Neuronal stem cell (in vitro differentiated cells): ENCODE results near the gene TRIM71.

Experiments
- DNase-seq: peaks from one replicate; pipeline ENCODE4 v3.0.0-alpha.2; 2013; ENCODE audit warnings: low spot score
- H2AFZ ChIP-seq: one replicate; pipeline ENCODE4 v1.6.1; 2013; ENCODE audit warnings: mild to moderate bottlenecking, low read length, inconsistent platforms
- H2AK5ac ChIP-seq: 2 replicates; pipeline ENCODE4 v1.6.1; 2013; ENCODE audit warnings: low read depth, mild to moderate bottlenecking, inconsistent platforms, low read length, moderate library complexity, mixed read lengths
- H2BK120ac ChIP-seq: 2 replicates; pipeline ENCODE4 v1.6.1; 2013; ENCODE audit warnings: low read depth, mild to moderate bottlenecking, inconsistent platforms, low read length, moderate library complexity, mixed read lengths
- H2BK12ac ChIP-seq: one replicate; pipeline ENCODE4 v1.6.1; 2013; ENCODE audit warnings: low read length, inconsistent platforms
- H2BK15ac ChIP-seq: 2 replicates; pipeline ENCODE4 v1.6.1; 2013; ENCODE audit warnings: mild to moderate bottlenecking, low read length, inconsistent platforms, mixed read lengths
- H2BK5ac ChIP-seq: one replicate; pipeline ENCODE4 v1.6.1; 2013; ENCODE audit warnings: inconsistent platforms, mild to moderate bottlenecking, low read length, moderate library complexity
- H3K14ac ChIP-seq: one replicate; pipeline ENCODE4 v1.6.1; 2013; ENCODE audit warnings: low read length, inconsistent platforms
- H3K18ac ChIP-seq: 2 replicates; pipeline ENCODE4 v1.6.1; 2013; ENCODE audit warnings: low read length, inconsistent platforms
- H3K23ac ChIP-seq: 2 replicates; pipeline ENCODE4 v1.6.1; 2013; ENCODE audit warnings: low read depth, mild to moderate bottlenecking, mixed read lengths, low read length, inconsistent platforms; ENCODE audit not compliant: poor library complexity
- H3K27ac ChIP-seq: replicated peaks from 3 replicates; pipeline ENCODE4 v1.5.1; 2013; ENCODE audit warnings: low read length, inconsistent platforms
- H3K27me3 ChIP-seq, 3 experiments: 2 replicates each; pipeline ENCODE4 v1.6.1; 2013; ENCODE audit warnings: low read length in 3 of 3, mild to moderate bottlenecking in 2 of 3, inconsistent platforms in 1 of 3, low read depth in 1 of 3, mixed read lengths in 1 of 3, moderate library complexity in 1 of 3; ENCODE audit not compliant: control insufficient read depth in 3 of 3, insufficient read depth in 3 of 3
- H3K36me3 ChIP-seq, 2 donors: replicated peaks in 1 of 2; 2 replicates each; pipeline ENCODE4 v1.6.1; 2013; ENCODE audit warnings: low read length in 2 of 2; ENCODE audit not compliant: control insufficient read depth in 2 of 2, insufficient read depth in 2 of 2
- H3K4ac ChIP-seq: 2 replicates; pipeline ENCODE4 v1.6.1; 2013; ENCODE audit warnings: inconsistent platforms, mild to moderate bottlenecking, low read length, moderate library complexity
- H3K4me1 ChIP-seq, 2 donors: 1 replicate in 1 of 2; 2 replicates in 1 of 2; pipeline ENCODE4 v1.6.1; 2013; ENCODE audit warnings: low read length in 2 of 2, low read depth in 1 of 2; ENCODE audit not compliant: control insufficient read depth in 2 of 2, insufficient read depth in 1 of 2
- H3K4me2 ChIP-seq: one replicate; pipeline ENCODE4 v1.6.1; 2013; ENCODE audit warnings: mild to moderate bottlenecking, low read length, inconsistent platforms; ENCODE audit not compliant: insufficient read depth, poor library complexity, severe bottlenecking
- H3K4me3 ChIP-seq, 2 donors: 2 replicates each; pipeline ENCODE4 v1.5.1; 2013; ENCODE audit warnings: low read length in 2 of 2, mild to moderate bottlenecking in 2 of 2, inconsistent platforms in 1 of 2, moderate library complexity in 1 of 2
- H3K79me1 ChIP-seq: one replicate; pipeline ENCODE4 v1.6.1; 2013; ENCODE audit warnings: low read depth, mild to moderate bottlenecking, inconsistent platforms, low read length, moderate library complexity
- H3K9ac ChIP-seq: one replicate; pipeline ENCODE4 v1.6.1; 2013; ENCODE audit warnings: mild to moderate bottlenecking, low read depth, low read length, inconsistent platforms; ENCODE audit not compliant: poor library complexity
- H3K9me3 ChIP-seq, 2 donors: replicated peaks in 1 of 2; 2 replicates each; pipeline versions ENCODE3 to v1.6.1; 2013; ENCODE audit warnings: low read length in 2 of 2, mild to moderate bottlenecking in 2 of 2, inconsistent platforms in 1 of 2, low read depth in 1 of 2, mixed read lengths in 1 of 2, moderate library complexity in 1 of 2; ENCODE audit not compliant: control insufficient read depth in 2 of 2, insufficient read depth in 1 of 2
- H4K8ac ChIP-seq: one replicate; pipeline ENCODE4 v1.6.1; 2013; ENCODE audit warnings: low read depth, mild to moderate bottlenecking, inconsistent platforms, low read length, moderate library complexity
- H4K91ac ChIP-seq: one replicate; pipeline ENCODE4 v1.6.1; 2013; ENCODE audit warnings: low read length, low read depth, mild to moderate bottlenecking, inconsistent platforms; ENCODE audit not compliant: poor library complexity
- WGBS, 2 donors: extraction: QIAGEN DNeasy Blood & Tissue Kit; methylation state at CpG; one replicate each; pipeline ENCODE4 v1.1.7; 2013; ENCODE audit warnings: missing lambda C conversion rate in 2 of 2, mixed read lengths in 1 of 2; ENCODE audit not compliant: insufficient read length in 2 of 2, insufficient replicate concordance in 1 of 2; ENCODE audit errors: extremely low coverage in 2 of 2; 5-methylcytosine and 5-hydroxymethylcytosine counted together

The TRIM71 gene

GRCh38 chr3:32837789-32838188, 20.0 kb downstream of the TRIM71 start:
- no peak overlapping the region for H2AFZ ChIP-seq
- DNase-seq, result no peak
- H2BK12ac ChIP-seq, result no peak overlapping the region
- H3K4ac ChIP-seq, result no peak overlapping the region
- no peak overlapping the region for H3K23ac ChIP-seq
- no peak overlapping the region for H3K18ac ChIP-seq
- H4K8ac ChIP-seq, result no peak overlapping the region
- no peak overlapping the region for H2BK5ac ChIP-seq
- no peak overlapping the region for H3K9ac ChIP-seq
- H3K4me2 ChIP-seq, result no peak overlapping the region
- peaks cover 33 to 47% of the 10 kb centered on the region in 2 donors for H3K4me1 ChIP-seq
- no peak overlapping the region for H3K4me3 ChIP-seq
- no peaks in the 10 kb centered on the region for H3K9me3 ChIP-seq
- H3K27ac ChIP-seq, result peak overlapping the region; percentile 80
- no peak overlapping the region for H2BK15ac ChIP-seq
- H3K36me3 ChIP-seq, result peaks cover 0 to 32% of the 10 kb centered on the region in 2 donors
- H4K91ac ChIP-seq, result no peak overlapping the region
- no peak overlapping the region for H2AK5ac ChIP-seq
- no peaks in the 10 kb centered on the region for H3K79me1 ChIP-seq
- no CpG with 5 or more reads among the region's 5 CpGs for WGBS, 2 donors
- no peaks in the 10 kb centered on the region for H3K27me3 ChIP-seq
- H3K14ac ChIP-seq, result no peak overlapping the region
- no peak overlapping the region for H2BK120ac ChIP-seq

DNA sequence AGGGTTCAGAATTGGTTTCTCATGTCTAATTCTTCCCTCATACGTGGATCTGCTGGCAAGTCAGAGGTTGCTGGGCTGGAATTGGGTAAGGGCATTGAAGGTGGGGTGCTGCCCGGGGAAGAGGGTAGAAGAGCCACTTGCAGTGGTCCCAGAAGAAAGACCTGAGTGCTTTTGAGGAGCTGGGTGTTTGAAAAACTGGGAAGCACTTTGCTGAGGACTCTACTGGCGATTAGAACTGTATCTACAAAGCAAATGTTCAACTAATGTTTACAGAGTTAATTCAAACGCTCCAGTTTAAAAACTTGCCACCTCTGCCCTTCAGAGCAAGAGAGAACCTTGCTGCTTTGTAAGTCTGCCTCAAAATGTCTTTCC, 21.9 kb downstream of the TRIM71 start:
- Histone ChIP-seq H3K4ac (no peak overlapping the region), H3K27me3 (no peaks in the 10 kb centered on the region), H3K9ac (no peak overlapping the region), H4K8ac (no peak overlapping the region), H3K36me3 (peaks cover 0 to 27% of the 10 kb centered on the region in 2 donors), H2BK12ac (no peak overlapping the region), H3K27ac (peak overlapping the region; percentile 81), H2AK5ac (no peak overlapping the region), H3K4me2 (peak overlapping the region; percentile 27), H2BK120ac (no peak overlapping the region), H3K4me1 (peaks cover 35 to 53% of the 10 kb centered on the region in 2 donors), H2BK15ac (no peak overlapping the region), H3K23ac (no peak overlapping the region), H4K91ac (no peak overlapping the region), H2BK5ac (no peak overlapping the region), H3K4me3 (no peak overlapping the region), H3K18ac (peak overlapping the region; percentile 32), H2AFZ (no peak overlapping the region), H3K79me1 (no peaks in the 10 kb centered on the region), H3K14ac (no peak overlapping the region), H3K9me3 (no peaks in the 10 kb centered on the region)
- no CpG with 5 or more reads among the region's 4 CpGs for WGBS, 2 donors
- no peak for DNase-seq

- DNase-seq, result peak; percentile 74
- no peak overlapping the region for H2BK12ac ChIP-seq
- H3K9me3 ChIP-seq, result no peaks in the 10 kb centered on the region
- H3K23ac ChIP-seq, result no peak overlapping the region
- no CpG with 5 or more reads among the region's 5 CpGs for WGBS, 2 donors
- H3K4ac ChIP-seq, result no peak overlapping the region
- no peak overlapping the region for H2BK5ac ChIP-seq
- peak overlapping the region; percentile 51 for H3K9ac ChIP-seq
- no peak overlapping the region for H3K14ac ChIP-seq
- peaks cover 30 to 55% of the 10 kb centered on the region in 2 donors for H3K4me1 ChIP-seq
- no peak overlapping the region for H2AK5ac ChIP-seq
- H3K27ac ChIP-seq, result peak overlapping the region; percentile 81
- no peak overlapping the region for H4K8ac ChIP-seq
- no peak overlapping the region for H3K4me3 ChIP-seq
- H4K91ac ChIP-seq, result no peak overlapping the region
- H2BK15ac ChIP-seq, result no peak overlapping the region
- H3K18ac ChIP-seq, result peak overlapping the region; percentile 63
- H3K4me2 ChIP-seq, result peak overlapping the region; percentile 39
- H2AFZ ChIP-seq, result no peak overlapping the region
- H2BK120ac ChIP-seq, result no peak overlapping the region
- no peaks in the 10 kb centered on the region for H3K27me3 ChIP-seq
- no peaks in the 10 kb centered on the region for H3K79me1 ChIP-seq
- peaks cover 0 to 23% of the 10 kb centered on the region in 2 donors for H3K36me3 ChIP-seq
Observed at GRCh38 chr3:32840086-32840841, 22.5 kb downstream of the TRIM71 start.

DNA sequence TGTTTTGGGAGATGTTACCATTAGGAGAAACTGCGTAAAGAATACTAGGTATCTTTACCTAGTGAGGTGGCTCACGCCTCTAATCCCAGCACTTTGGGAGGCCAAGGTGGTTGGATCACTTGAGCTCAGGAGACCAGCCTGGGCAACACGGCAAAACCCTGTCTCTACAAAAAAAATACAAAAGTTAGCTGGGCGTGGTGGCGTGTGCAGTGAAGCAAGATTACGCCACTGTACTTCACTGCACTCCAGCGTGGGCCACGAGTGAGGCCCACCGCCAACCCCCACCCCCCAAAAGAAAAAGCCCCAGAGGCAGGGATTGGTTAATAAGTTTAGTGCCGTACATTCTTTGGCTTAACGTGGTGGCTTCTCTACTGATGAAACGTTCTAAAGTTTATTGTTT, 23.5 kb downstream of the TRIM71 start:
- no peak for DNase-seq
- Histone ChIP-seq H3K9ac (no peak overlapping the region), H4K91ac (no peak overlapping the region), H3K14ac (no peak overlapping the region), H2AFZ (no peak overlapping the region), H3K4me3 (no peak overlapping the region), H2BK15ac (no peak overlapping the region), H3K36me3 (peaks cover 0 to 19% of the 10 kb centered on the region in 2 donors), H2BK12ac (no peak overlapping the region), H3K18ac (no peak overlapping the region), H3K79me1 (no peaks in the 10 kb centered on the region), H3K27ac (peak overlapping the region; percentile 81), H3K9me3 (no peaks in the 10 kb centered on the region), H2BK120ac (no peak overlapping the region), H3K4ac (no peak overlapping the region), H3K27me3 (no peaks in the 10 kb centered on the region), H3K23ac (no peak overlapping the region), H2BK5ac (no peak overlapping the region), H2AK5ac (no peak overlapping the region), H3K4me2 (no peak overlapping the region), H4K8ac (no peak overlapping the region), H3K4me1 (peaks cover 21 to 54% of the 10 kb centered on the region in 2 donors)
- WGBS, 2 donors, result no CpG with 5 or more reads among the region's 12 CpGs
